ENCODE data around the gene RPS3. TPM values are rescaled to one million over a fixed set of nuclear protein-coding genes. Genes with fewer than 3 reads are reported as not detected.
"Not testable (repeated sequence)": the region's sequence is repeated elsewhere in the genome, so short reads cannot be mapped to it uniquely, and the experiment has no call there.

Gene RPS3
- polyA plus RNA-seq, 3 donors = 2,692 to 2,738 (median 2,717) TPM

GRCh38 chr11:75378776-75379175 is 20.5 kb upstream of the RPS3 start:
- DNase-seq (ENCODE audit: low read depth in 3 of 3, low spot score in 2 of 3) = not testable (repeated sequence)

GRCh38 chr11:75380245-75380644 is 19.1 kb upstream of the RPS3 start:
- DNase-seq (ENCODE audit: low read depth in 3 of 3, low spot score in 2 of 3) = no peak

GRCh38 chr11:75380716-75381420 is 18.4 kb upstream of the RPS3 start:
- no peak for DNase-seq (ENCODE audit: low read depth in 3 of 3, low spot score in 2 of 3)

- DNase-seq (ENCODE audit: low read depth in 3 of 3, low spot score in 2 of 3) = no peak
These were observed 16.1 kb upstream of the RPS3 start for GRCh38 chr11:75383246-75383645.

GRCh38 chr11:75384438-75385080 is 14.8 kb upstream of the RPS3 start:
- DNase-seq (ENCODE audit: low read depth in 3 of 3, low spot score in 2 of 3) = no peak

GRCh38 chr11:75386942-75387630 is 12.2 kb upstream of the RPS3 start:
- no peak for DNase-seq (ENCODE audit: low read depth in 3 of 3, low spot score in 2 of 3)

- no peak for DNase-seq (ENCODE audit: low read depth in 3 of 3, low spot score in 2 of 3)
These were observed 11.5 kb upstream of the RPS3 start for GRCh38 chr11:75387736-75388294.

- no peak for DNase-seq (ENCODE audit: low read depth in 3 of 3, low spot score in 2 of 3)
These were observed 10.7 kb upstream of the RPS3 start for GRCh38 chr11:75388386-75389275.

GRCh38 chr11:75389276-75389605 is 10.1 kb upstream of the RPS3 start:
- no peak for DNase-seq (ENCODE audit: low read depth in 3 of 3, low spot score in 2 of 3)

- DNase-seq (ENCODE audit: low read depth in 3 of 3, low spot score in 2 of 3) = no peak
These were observed 9.4 kb upstream of the RPS3 start for GRCh38 chr11:75389925-75390324.

- DNase-seq (ENCODE audit: low read depth in 3 of 3, low spot score in 2 of 3) = no peak
These were observed 5.1 kb upstream of the RPS3 start for GRCh38 chr11:75394085-75394840.

- no peak for DNase-seq (ENCODE audit: low read depth in 3 of 3, low spot score in 2 of 3)
These were observed 412 bp upstream of the RPS3 start for GRCh38 chr11:75398906-75399305.

- no peak for DNase-seq (ENCODE audit: low read depth in 3 of 3, low spot score in 2 of 3)
These were observed 988 bp downstream of the RPS3 start for GRCh38 chr11:75400146-75400865.

GRCh38 chr11:75402002-75402773 is 2.9 kb downstream of the RPS3 start:
- DNase-seq (ENCODE audit: low read depth in 3 of 3, low spot score in 2 of 3) = no peak

GRCh38 chr11:75403037-75403436 is 3.7 kb downstream of the RPS3 start:
- no peak for DNase-seq (ENCODE audit: low read depth in 3 of 3, low spot score in 2 of 3)

- no peak for DNase-seq (ENCODE audit: low read depth in 3 of 3, low spot score in 2 of 3)
These were observed 4.8 kb downstream of the RPS3 start for GRCh38 chr11:75403983-75404658.

GRCh38 chr11:75406338-75406777 is 7.0 kb downstream of the RPS3 start:
- DNase-seq (ENCODE audit: low read depth in 3 of 3, low spot score in 2 of 3) = no peak

GRCh38 chr11:75408957-75409219 is 9.6 kb downstream of the RPS3 start:
- DNase-seq (ENCODE audit: low read depth in 3 of 3, low spot score in 2 of 3) = no peak
